Heart right ventricle (tissue), 16 donors: ENCODE measurements around the gene DENND6A. TPM values are rescaled to one million over a fixed set of nuclear protein-coding genes. Genes with fewer than 3 reads are reported as not detected.
"Not testable (repeated sequence)": the region's sequence is repeated elsewhere in the genome, so short reads cannot be mapped to it uniquely, and the experiment has no call there.

Source experiments
- ATAC-seq, 8 donors: fragments of 200-7000 bp; cut with Tn5 transposase; one replicate each; pipeline ENCODE4 v1.9.1; 2020; ENCODE audit warnings: mild to moderate bottlenecking in 8 of 8, moderate library complexity in 8 of 8, moderate number of reproducible peaks in 1 of 8
- DNase-seq, 2 donors: peaks; one replicate each; pipeline ENCODE4 v3.0.0-alpha.2; 2020
- H3K27ac ChIP-seq, 10 donors: fragments of 200-600 bp; sonication (generic) in 2 of 10; one replicate each; pipeline versions ENCODE4 v1.5.0 to v1.8.0; 2020 to 2022; ENCODE audit warnings: mild to moderate bottlenecking in 3 of 10
- H3K27me3 ChIP-seq, 7 donors: fragments of 200-600 bp; one replicate each; pipeline ENCODE4 v1.8.0; 2021 to 2022; ENCODE audit warnings: mild to moderate bottlenecking in 2 of 7
- H3K36me3 ChIP-seq, 9 donors: fragments of 200-600 bp; sonication (generic) in 1 of 9; one replicate each; pipeline versions ENCODE4 v1.5.0 to v1.8.0; 2020 to 2022; ENCODE audit warnings: mild to moderate bottlenecking in 2 of 9
- H3K4me1 ChIP-seq, 9 donors: fragments of 200-600 bp; sonication (generic) in 1 of 9; one replicate each; pipeline versions ENCODE4 v1.5.0 to v1.8.0; 2020 to 2022; ENCODE audit warnings: mild to moderate bottlenecking in 4 of 9
- H3K4me3 ChIP-seq, 10 donors: fragments of 200-600 bp; sonication (generic) in 2 of 10; one replicate each; pipeline versions ENCODE4 v1.5.0 to v1.8.0; 2020 to 2022; ENCODE audit warnings: mild to moderate bottlenecking in 7 of 10, moderate library complexity in 2 of 10
- H3K9me3 ChIP-seq, 11 donors: fragments of 200-600 bp in 10 of 11; sonication (generic) in 2 of 11; one replicate each; pipeline versions ENCODE4 v1.5.0 to v1.8.0; 2013 to 2022; ENCODE audit warnings: mild to moderate bottlenecking in 2 of 11, control low read depth in 1 of 11, moderate library complexity in 1 of 11
- CTCF ChIP-seq, 9 donors: fragments of 200-600 bp; sonication (generic) in 2 of 9; IDR thresholded peaks; one replicate each; pipeline versions ENCODE4 v1.5.0 to v1.8.0; 2021 to 2022; ENCODE audit warnings: antibody characterized with exemption in 9 of 9, mild to moderate bottlenecking in 5 of 9, moderate library complexity in 1 of 9
- WGBS, 2 donors: extraction: QIAGEN DNeasy Blood & Tissue Kit; methylation state at CpG; one replicate each; pipeline ENCODE4 v1.1.7; 2013; ENCODE audit warnings: inconsistent platforms in 1 of 2; 5-methylcytosine and 5-hydroxymethylcytosine counted together
- intact Hi-C, 10 donors: fragments of 100-400 bp; cut with DNase I; formaldehyde crosslinking; loops; one replicate each; pipeline versions ENCODE4 v1.11.1 to v1.14.2; 2022
- polyA plus RNA-seq, 2 donors: library from polyadenylated mRNA; stranded (reverse); fragments of 200-250 nt; gene quantifications; one replicate each; pipeline ENCODE4 v1.2.3, GENCODE V29; 2013
- total RNA-seq, 10 donors: library from RNA; stranded (reverse); fragmentation: NEBNext Ultra II Directional in 3 of 10; extraction: Animal tissue kit (Norgen Biotek cat#: 25700) in 3 of 10; gene quantifications; one replicate each; pipeline versions ENCODE4 v1.2.1 to v1.2.4, GENCODE V29; 2021 to 2023
- donor health status: Arrhythmogenic right ventricular cardiomyopathy.
- donor health status: ischemic (EF 13 %, LVEDD 7.1; RV severe dilation, severe dysfunction).
- donor health status: healthy with polysubstance abuse.
- donor health status: DM: no; HTN: yes; CAD: no.
- donor health status: DM: no; HTN: no; CAD: no.
- donor health status: ischemic (EF 25% LVEDD 6.9; RV normal size, moderate dysfunction).
- donor health status: ischemic (EF 25% LVEDD 5.7; RV mildly dilated, moderate dysfunction).
- donor health status: healthy.
- donor health status: DM: yes; HTN: yes; CAD: no.
- donor health status: Ischemic cardiomyopathy.
- donor health status: ischemic (EF 35%, LVEDD 5.7; RV mildly dilated, moderate dysfunction).
- donor health status: nonischemic (EF 11% LVEDD 7.7; RV severe dilation, severe dysfunction).
- donor health status: DM: yes; HTN: yes; CAD: no.
- donor health status: PGD.
- donor health status: ischemic (EF 29% LVEDD 5.4; RV normal size, mild dysfunction).
- donor health status: nonischemic (EF 23%, LVEDD 6.1; RV moderate dilation, normal function).

The DENND6A gene
- total and polyA plus RNA-seq, 12 donors: 4.3 to 28.9 (median 18.8) TPM

DNA sequence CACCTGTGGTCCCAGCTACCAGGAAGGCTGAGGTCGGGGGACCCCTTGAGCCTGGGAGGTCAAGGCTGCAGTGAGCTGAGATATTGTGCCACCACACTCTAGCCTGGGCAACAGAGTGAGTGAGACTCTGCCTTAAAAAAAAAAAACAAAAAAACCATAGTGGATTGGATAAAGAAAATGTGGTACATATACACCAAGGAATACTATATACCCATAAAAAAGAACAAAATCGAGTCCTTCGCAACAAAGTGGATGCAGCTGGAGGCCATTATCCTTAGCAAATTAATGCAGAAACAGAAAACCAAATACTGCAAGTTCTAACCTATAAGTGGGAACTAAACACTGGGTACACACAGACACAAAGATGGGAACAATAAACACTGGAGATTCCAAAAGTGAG lies 75.1 kb downstream of the DENND6A start:
- no peak overlapping the region for H3K27ac ChIP-seq
- no peaks in the 10 kb centered on the region for H3K27me3 ChIP-seq
- H3K9me3 ChIP-seq: peaks cover 0 to 6% (median 0%) of the 10 kb centered on the region in 11 donors
- H3K4me3 ChIP-seq: no peak overlapping the region
- no peaks in the 10 kb centered on the region for H3K4me1 ChIP-seq
- no peak for TF ChIP-seq CTCF (IDR thresholded peaks at IDR 0.05)
- intact Hi-C loops: no loop called here
- ATAC-seq (no peak), DNase-seq (no peak)
- H3K36me3 ChIP-seq: peaks cover 0 to 41% (median 4%) of the 10 kb centered on the region in 9 donors
- 99 to 100% methylated on average over 3 of the region's 3 CpGs for WGBS, 2 donors

DNA sequence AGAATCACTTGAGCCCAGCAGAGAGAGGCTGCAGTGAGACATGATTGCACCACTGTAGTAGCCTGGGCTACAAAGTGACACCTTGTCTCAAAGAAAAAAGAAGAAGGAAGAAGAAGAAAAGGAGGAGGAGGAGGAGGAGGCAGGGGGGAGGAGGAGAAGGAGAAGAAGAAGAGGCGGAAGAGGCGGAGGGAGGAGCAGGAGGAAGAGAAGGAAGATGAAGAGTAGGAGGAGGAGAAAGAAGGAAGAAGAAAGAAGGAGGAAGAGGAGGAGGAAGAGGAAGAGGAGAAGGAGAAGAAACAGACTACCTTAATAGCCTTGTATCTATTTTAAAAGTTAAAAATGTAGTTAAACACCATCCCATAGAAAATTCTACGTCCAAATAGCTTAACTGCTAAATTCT lies 76.6 kb downstream of the DENND6A start:
- H3K9me3 ChIP-seq: peaks cover 0 to 13% (median 0%) of the 10 kb centered on the region in 11 donors
- no peaks in the 10 kb centered on the region for H3K4me1 ChIP-seq
- intact Hi-C loops: no loop called here
- DNase-seq (no peak), ATAC-seq (no peak)
- no peaks in the 10 kb centered on the region for H3K27me3 ChIP-seq
- no peak for TF ChIP-seq CTCF (IDR thresholded peaks at IDR 0.05)
- H3K4me3 ChIP-seq: no peak overlapping the region
- 60 to 69% methylated on average over 3 of the region's 3 CpGs for WGBS, 2 donors
- no peak overlapping the region for H3K27ac ChIP-seq
- H3K36me3 ChIP-seq: peaks cover 0 to 27% (median 3%) of the 10 kb centered on the region in 9 donors

DNA sequence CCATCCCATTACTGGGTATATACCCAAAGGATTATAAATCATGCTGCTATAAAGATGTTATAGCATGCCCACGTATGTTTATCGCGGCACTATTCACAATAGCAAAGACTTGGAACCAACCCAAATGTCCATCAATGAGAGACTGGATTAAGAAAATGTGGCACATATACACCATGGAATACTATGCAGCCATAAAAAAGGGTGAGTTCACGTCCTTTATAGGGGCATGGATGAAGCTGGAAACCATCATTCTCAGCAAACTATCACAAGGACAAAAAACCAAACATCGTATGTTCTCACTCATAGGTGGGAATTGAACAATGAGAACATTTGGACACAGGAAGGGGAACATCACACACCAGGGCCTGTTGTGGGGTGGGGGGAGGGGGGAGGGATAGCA lies 81.0 kb downstream of the DENND6A start:
- H3K27ac ChIP-seq, DNase-seq, H3K4me1 ChIP-seq, ATAC-seq, H3K27me3 ChIP-seq, intact Hi-C loops, H3K4me3 ChIP-seq: not testable (repeated sequence)
- Histone ChIP-seq H3K36me3 (peaks cover 0 to 17% (median 2%) of the 10 kb centered on the region in 9 donors), H3K9me3 (peaks cover 0 to 46% (median 0%) of the 10 kb centered on the region in 11 donors)
- WGBS, 2 donors: 96 to 98% methylated on average over 5 of the region's 5 CpGs

DNA sequence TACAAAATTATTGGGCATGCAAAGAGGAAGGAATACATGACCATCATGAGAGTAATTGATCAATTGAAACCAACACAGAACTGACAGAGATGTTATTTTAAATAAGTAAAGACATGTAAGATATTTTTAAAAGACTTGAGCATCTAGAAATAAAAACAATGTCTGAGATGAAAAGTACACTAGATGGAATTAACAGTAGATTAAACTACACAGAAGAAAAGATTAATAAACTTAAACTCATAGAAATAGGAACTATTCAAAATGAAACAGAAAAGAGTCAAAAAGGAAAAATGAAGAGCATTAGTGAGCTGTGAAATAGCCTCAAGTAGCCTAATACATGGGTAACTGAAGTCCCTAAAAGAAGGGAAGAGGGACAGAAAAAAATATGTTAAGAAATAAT lies 87.2 kb downstream of the DENND6A start:
- Histone ChIP-seq H3K9me3 (peaks cover 0 to 49% (median 0%) of the 10 kb centered on the region in 11 donors), H3K36me3 (peaks cover 0 to 54% (median 5%) of the 10 kb centered on the region in 9 donors), H3K4me1 (no peaks in the 10 kb centered on the region), H3K27ac (no peak overlapping the region), H3K27me3 (no peaks in the 10 kb centered on the region), H3K4me3 (no peak overlapping the region)
- intact Hi-C loops: no loop called here
- TF ChIP-seq CTCF (IDR thresholded peaks at IDR 0.05): no peak
- no peak for DNase-seq
- ATAC-seq: no peak

DNA sequence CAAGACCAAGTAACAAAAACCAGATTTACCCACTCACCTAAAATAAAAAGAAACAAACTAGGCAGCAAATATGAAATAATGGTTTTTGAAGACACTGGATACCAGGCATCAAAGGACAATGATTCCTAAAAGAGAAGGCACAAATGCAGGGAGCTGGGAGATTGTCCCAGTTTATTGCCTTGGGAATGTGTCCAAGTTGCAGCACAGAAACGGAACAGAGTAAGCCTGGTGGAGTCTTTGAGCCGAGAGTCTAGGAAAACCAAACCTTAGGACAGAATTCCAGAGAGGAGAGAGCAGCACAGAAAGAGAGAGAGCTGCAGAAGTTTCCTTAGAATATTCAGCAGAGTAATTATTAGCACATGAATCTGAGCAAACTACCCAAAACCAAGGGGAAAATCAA lies 87.9 kb downstream of the DENND6A start:
- 91 to 98% methylated on average over 2 of the region's 2 CpGs for WGBS, 2 donors

More for the DNA sequence above, 87.9 kb downstream of the DENND6A start:
- Histone ChIP-seq H3K27ac (no peak overlapping the region), H3K4me3 (no peak overlapping the region), H3K36me3 (peaks cover 0 to 54% (median 5%) of the 10 kb centered on the region in 9 donors), H3K27me3 (no peaks in the 10 kb centered on the region), H3K4me1 (peaks cover 0 to under 1% (median 0%) of the 10 kb centered on the region in 9 donors), H3K9me3 (peaks cover 0 to 44% (median 0%) of the 10 kb centered on the region in 11 donors)
- DNase-seq: no peak
- intact Hi-C loops: no loop called here
- ATAC-seq: no peak
- TF ChIP-seq CTCF (IDR thresholded peaks at IDR 0.05): no peak
